IMR-90 (cell line): ENCODE measurements around the gene PCDH12. TPM values are rescaled to one million over a fixed set of nuclear protein-coding genes. Genes with fewer than 3 reads are reported as not detected.

Experiments
- ATAC-seq: fragments of 200-7000 bp; cut with Tn5 transposase; 2 replicates; pipeline ENCODE4 v1.9.1; 2020; ENCODE audit warnings: low read depth, mild to moderate bottlenecking, moderate library complexity
- BruUV-seq: library from RNA; stranded (reverse); fragments of 400-500 nt; replicated peaks from 2 replicates; lab custom pipeline; 2021; lab: Mats Ljungman, UMichigan
- CTCF ChIA-PET: fragments of 300-600 bp; formaldehyde crosslinking; extraction: SDS; loops from one replicate; lab custom pipeline; 2021; ENCODE audit warnings: antibody characterized with exemption; lab: Yijun Ruan, JAX
- POLR2A ChIA-PET: fragments of 300-600 bp; sonication (Branson Sonifier 250); formaldehyde crosslinking; loops from one replicate; lab custom pipeline; 2022; ENCODE audit warnings: antibody characterized with exemption; ENCODE audit not compliant: unreplicated experiment; lab: Charles Lee
- DNase-seq: peaks from one replicate; pipeline ENCODE4 v3.0.0; 2013
- H2AFZ ChIP-seq: replicated peaks from 2 replicates; pipeline ENCODE3; 2013; ENCODE audit warnings: low read length, mild to moderate bottlenecking; ENCODE audit not compliant: poor library complexity
- H2AK5ac ChIP-seq: 2 replicates; pipeline ENCODE4 v1.6.1; 2013; ENCODE audit warnings: low read depth, low read length, inconsistent platforms
- H2AK9ac ChIP-seq: replicated peaks from 2 replicates; pipeline ENCODE3; 2013; ENCODE audit warnings: mild to moderate bottlenecking, low read depth, low read length, moderate library complexity; ENCODE audit not compliant: poor library complexity
- H2BK120ac ChIP-seq: 2 replicates; pipeline ENCODE4 v1.6.1; 2013; ENCODE audit warnings: low read depth, low read length, inconsistent platforms
- H2BK15ac ChIP-seq: 3 replicates; pipeline ENCODE4 v1.6.1; 2013; ENCODE audit warnings: low read depth, low read length, inconsistent platforms
- H2BK20ac ChIP-seq: 2 replicates; pipeline ENCODE4 v1.6.1; 2013; ENCODE audit warnings: low read depth, mild to moderate bottlenecking, inconsistent platforms, low read length, moderate library complexity
- H2BK5ac ChIP-seq: 2 replicates; pipeline ENCODE4 v1.6.1; 2013; ENCODE audit warnings: mild to moderate bottlenecking, low read depth, low read length, inconsistent platforms; ENCODE audit not compliant: poor library complexity, severe bottlenecking
- H3K14ac ChIP-seq: replicated peaks from 2 replicates; pipeline ENCODE4 v1.6.1; 2013; ENCODE audit warnings: low read depth, low read length, inconsistent platforms
- H3K18ac ChIP-seq: 2 replicates; pipeline ENCODE4 v1.6.1; 2013; ENCODE audit warnings: low read depth, low read length, control low read depth
- H3K23ac ChIP-seq: 2 replicates; pipeline ENCODE4 v1.6.1; 2013; ENCODE audit warnings: low read depth, low read length, inconsistent platforms
- H3K27ac ChIP-seq: 2 replicates; pipeline ENCODE4 v1.5.1; 2013; ENCODE audit warnings: mild to moderate bottlenecking, control low read depth, low read length; ENCODE audit not compliant: insufficient read depth
- H3K27me3 ChIP-seq: 2 replicates; pipeline ENCODE4 v1.6.1; 2013; ENCODE audit warnings: low read length; ENCODE audit not compliant: control insufficient read depth, insufficient read depth
- H3K36me3 ChIP-seq: 2 replicates; pipeline ENCODE4 v1.6.1; 2013; ENCODE audit warnings: low read length, mixed read lengths; ENCODE audit not compliant: control insufficient read depth, insufficient read depth
- H3K4ac ChIP-seq: 2 replicates; pipeline ENCODE4 v1.6.1; 2013; ENCODE audit warnings: low read depth, low read length, inconsistent platforms
- H3K4me1 ChIP-seq: 2 replicates; pipeline ENCODE4 v1.6.1; 2013; ENCODE audit warnings: low read length, mixed read lengths; ENCODE audit not compliant: control insufficient read depth, insufficient read depth
- H3K4me2 ChIP-seq: 2 replicates; pipeline ENCODE4 v1.6.1; 2013; ENCODE audit warnings: low read depth, mild to moderate bottlenecking, control low read depth, low read length, moderate library complexity
- H3K4me3 ChIP-seq: 2 replicates; pipeline ENCODE4 v1.5.1; 2013; ENCODE audit warnings: low read depth, mild to moderate bottlenecking, control low read depth, low read length, moderate library complexity; ENCODE audit not compliant: insufficient read depth
- H3K56ac ChIP-seq: 2 replicates; pipeline ENCODE4 v1.6.1; 2013; ENCODE audit warnings: low read length, inconsistent platforms; ENCODE audit not compliant: insufficient read depth; ENCODE audit errors: extremely low read depth
- H3K79me1 ChIP-seq, 2 experiments: 2 replicates each; pipeline ENCODE4 v1.6.1; 2013; ENCODE audit warnings: low read length in 2 of 2, inconsistent platforms in 1 of 2, low read depth in 1 of 2
- H3K9ac ChIP-seq: 2 replicates; pipeline ENCODE4 v1.6.1; 2013; ENCODE audit warnings: low read depth, low read length, control low read depth
- H3K9me1 ChIP-seq: 2 replicates; pipeline ENCODE4 v1.6.1; 2013; ENCODE audit warnings: low read length, inconsistent platforms; ENCODE audit not compliant: insufficient read depth
- H3K9me3 ChIP-seq: 2 replicates; pipeline ENCODE4 v1.6.1; 2013; ENCODE audit warnings: low read length; ENCODE audit not compliant: control insufficient read depth, insufficient read depth
- H4K20me1 ChIP-seq: 2 replicates; pipeline ENCODE4 v1.6.1; 2013; ENCODE audit warnings: low read length, inconsistent platforms; ENCODE audit not compliant: insufficient read depth
- H4K5ac ChIP-seq: 2 replicates; pipeline ENCODE4 v1.6.1; 2013; ENCODE audit warnings: mild to moderate bottlenecking, low read depth, low read length, control low read depth
- H4K8ac ChIP-seq, 2 experiments: 2 replicates each; pipeline ENCODE4 v1.6.1; 2013; ENCODE audit warnings: low read depth in 2 of 2, low read length in 2 of 2, control low read depth in 1 of 2, inconsistent platforms in 1 of 2
- H4K91ac ChIP-seq: 2 replicates; pipeline ENCODE4 v1.6.1; 2013; ENCODE audit warnings: low read depth, low read length, inconsistent platforms; ENCODE audit not compliant: insufficient read depth
- BHLHE40 ChIP-seq: fragments of 150-350 bp; IDR thresholded peaks from 2 replicates; pipeline ENCODE4 v1.6.1; 2016; ENCODE audit warnings: mild to moderate bottlenecking, low read depth, low read length
- CHD1 ChIP-seq: IDR thresholded peaks from 2 replicates; pipeline ENCODE4 v1.6.1; 2012; ENCODE audit warnings: low read depth, low read length, improper control_type of control experiment
- CTCF ChIP-seq: conservative IDR thresholded peaks from 2 replicates; pipeline ENCODE4 v1.5.1; 2012; ENCODE audit warnings: mild to moderate bottlenecking, low read depth, low read length, improper control_type of control experiment
- ELK1 ChIP-seq: fragments of 150-350 bp; IDR thresholded peaks from 2 replicates; pipeline ENCODE4 v1.6.1; 2016; ENCODE audit warnings: low read depth, mild to moderate bottlenecking, low read length, moderate library complexity, borderline replicate concordance
- FOS ChIP-seq: fragments of 150-350 bp; IDR thresholded peaks from 2 replicates; pipeline ENCODE4 v1.6.1; 2016; ENCODE audit warnings: low read depth, low read length
- MAFK ChIP-seq: IDR thresholded peaks from 2 replicates; pipeline ENCODE4 v1.6.1; 2012; ENCODE audit warnings: low read depth, low read length, improper control_type of control experiment
- MAZ ChIP-seq: IDR thresholded peaks from 2 replicates; pipeline ENCODE4 v1.6.1; 2012; ENCODE audit warnings: low read depth, mild to moderate bottlenecking, low read length, improper control_type of control experiment, moderate library complexity, borderline replicate concordance
- MXI1 ChIP-seq: IDR thresholded peaks from 2 replicates; pipeline ENCODE4 v1.6.1; 2012; ENCODE audit warnings: low read depth, mild to moderate bottlenecking, low read length, moderate library complexity, borderline replicate concordance
- POLR2A ChIP-seq: IDR thresholded peaks from 2 replicates; pipeline ENCODE4 v1.6.1; 2012; ENCODE audit warnings: mild to moderate bottlenecking, low read depth, low read length
- RFX5 ChIP-seq: IDR thresholded peaks from 2 replicates; pipeline ENCODE4 v1.8.0; 2012; ENCODE audit warnings: low read depth, mild to moderate bottlenecking, low read length, moderate library complexity
- USF2 ChIP-seq: fragments of 150-350 bp; IDR thresholded peaks from 2 replicates; pipeline ENCODE4 v1.6.1; 2017; ENCODE audit warnings: mild to moderate bottlenecking, antibody characterized with exemption, low read length, low read depth
- WGBS, 2 experiments: methylation state at CpG; one replicate each; pipeline versions ENCODE4 v1.1.5 to v1.1.7; 2013; ENCODE audit warnings: missing lambda C conversion rate in 2 of 2; ENCODE audit not compliant: insufficient read length in 1 of 2; ENCODE audit errors: extremely low coverage in 2 of 2; 5-methylcytosine and 5-hydroxymethylcytosine counted together
- dilution Hi-C: fragments of 300-500 bp; cut with HindIII; formaldehyde crosslinking; loops from one replicate; pipeline ENCODE4 v1.14.3; 2018; ENCODE audit warnings: low sequenced_read_pairs; ENCODE audit not compliant: unreplicated experiment
- in situ Hi-C: fragments of 300-500 bp; cut with MboI; formaldehyde crosslinking; loops from 3 replicates; pipeline ENCODE4 v1.14.3; 2019; ENCODE audit warnings: low sequenced_read_pairs, inconsistent platforms, mixed read lengths
- intact Hi-C: fragments of 100-400 bp; cut with micrococcal nuclease; formaldehyde crosslinking; loops from 2 replicates; pipeline ENCODE4 v1.10.0; 2022
- polyA plus RNA-seq, 3 experiments: library from polyadenylated mRNA; depleted of rRNA; stranded (reverse); fragments of >200 nt; gene quantifications; 2 replicates each; pipeline ENCODE4 v1.2.3, GENCODE V29; 2012; ENCODE audit warnings: low replicate concordance in 1 of 3
- total RNA-seq: library from RNA; depleted of rRNA; stranded (reverse); fragments of >200 nt; gene quantifications from 2 replicates; pipeline ENCODE4 v1.2.3, GENCODE V29; 2012

The PCDH12 gene
- total and polyA plus RNA-seq, 2 of the 4 experiments (the other 2 are of a cell fraction), result 0.02 to 0.18 TPM

- no peak overlapping the region for H2BK5ac ChIP-seq
- H3K23ac ChIP-seq, result no peak overlapping the region
- H4K91ac ChIP-seq, result no peak overlapping the region
- H3K27me3 ChIP-seq, result peaks cover 32% of the 10 kb centered on the region
- H2BK15ac ChIP-seq, result no peak overlapping the region
- H2AK9ac ChIP-seq, result no peak overlapping the region
- DNase-seq, result no peak
- H3K4ac ChIP-seq, result no peak overlapping the region
- H2AK5ac ChIP-seq, result no peak overlapping the region
- dilution Hi-C loops (no loop called here), intact Hi-C loops (no loop called here), in situ Hi-C loops (no loop called here)
- H3K9ac ChIP-seq, result no peak overlapping the region
- H3K18ac ChIP-seq, result no peak overlapping the region
- CTCF ChIA-PET, result no interaction called here
- no peaks in the 10 kb centered on the region for H3K79me1 ChIP-seq
- no peak overlapping the region for H2BK120ac ChIP-seq
- H4K5ac ChIP-seq, result no peak overlapping the region
- H3K4me3 ChIP-seq, result no peak overlapping the region
- H3K27ac ChIP-seq, result no peak overlapping the region
- no peak overlapping the region for H3K14ac ChIP-seq
- ATAC-seq, result no peak
- H3K9me1 ChIP-seq, result no peaks in the 10 kb centered on the region
- H4K20me1 ChIP-seq, result no peaks in the 10 kb centered on the region
- no peaks in the 10 kb centered on the region for H3K9me3 ChIP-seq
- no peak overlapping the region for H4K8ac ChIP-seq
- H3K56ac ChIP-seq, result no peak overlapping the region
- H2AFZ ChIP-seq, result no peak overlapping the region
- no peaks in the 10 kb centered on the region for H3K36me3 ChIP-seq
- no TSS peak for BruUV-seq
- WGBS, 2 experiments, result no CpG with 5 or more reads among the region's 3 CpGs
- no peak overlapping the region for H2BK20ac ChIP-seq
- H3K4me2 ChIP-seq, result no peak overlapping the region
- no peaks in the 10 kb centered on the region for H3K4me1 ChIP-seq
- POLR2A ChIA-PET, result no interaction called here
- TF ChIP-seq MAZ, result no peak
- TF ChIP-seq RFX5, result no peak
- no peak for TF ChIP-seq FOS
- TF ChIP-seq MXI1, result no peak
- TF ChIP-seq USF2, result no peak
- TF ChIP-seq CTCF, result no peak
- TF ChIP-seq POLR2A, result no peak
- no peak for TF ChIP-seq MAFK
- no peak for TF ChIP-seq BHLHE40
- no peak for TF ChIP-seq ELK1
- no peak for TF ChIP-seq CHD1
Measured at GRCh38 chr5:141950207-141951005, 7.6 kb downstream of the PCDH12 start.
